Measurements from ENCODE around the gene AUH. TPM values are rescaled to one million over a fixed set of nuclear protein-coding genes. Genes with fewer than 3 reads are reported as not detected.
"Not testable (repeated sequence)": the region's sequence is repeated elsewhere in the genome, so short reads cannot be mapped to it uniquely, and the experiment has no call there.

The AUH gene
- total and polyA plus RNA-seq, 7 donors, result 9.9 to 20.6 (median 14.1) TPM

DNA sequence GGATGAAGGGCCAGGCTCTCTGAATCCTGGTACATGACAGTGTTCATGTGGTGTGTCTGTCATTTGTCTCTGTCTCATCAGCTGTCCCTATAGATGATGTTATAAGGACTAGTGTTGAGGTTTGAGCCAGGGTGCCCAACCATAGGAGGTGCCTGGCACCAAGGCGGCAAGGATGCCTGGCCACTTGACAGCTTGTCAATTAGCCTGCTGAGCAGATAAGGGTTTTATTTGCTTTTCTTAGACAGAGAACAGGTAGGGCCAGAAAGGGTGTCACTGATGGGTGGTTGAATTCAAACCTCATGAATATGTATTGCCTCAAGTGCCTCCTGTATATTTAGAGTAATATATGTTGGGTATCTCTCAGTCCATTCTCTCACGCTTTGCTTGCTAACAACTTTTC is 30.1 kb upstream of the AUH start:
- Histone ChIP-seq H3K27me3 (ENCODE audit: insufficient read depth in 3 of 3, low read length in 2 of 3) (no peaks in the 10 kb centered on the region), H3K4me1 (no peaks in the 10 kb centered on the region), H3K27ac (no peak overlapping the region), H3K9me3 (no peaks in the 10 kb centered on the region), H3K4me3 (no peak overlapping the region), H3K36me3 (ENCODE audit: insufficient read depth in 1 of 2, low read depth in 1 of 2) (no peaks in the 10 kb centered on the region)
- TF ChIP-seq, protein P1, sequence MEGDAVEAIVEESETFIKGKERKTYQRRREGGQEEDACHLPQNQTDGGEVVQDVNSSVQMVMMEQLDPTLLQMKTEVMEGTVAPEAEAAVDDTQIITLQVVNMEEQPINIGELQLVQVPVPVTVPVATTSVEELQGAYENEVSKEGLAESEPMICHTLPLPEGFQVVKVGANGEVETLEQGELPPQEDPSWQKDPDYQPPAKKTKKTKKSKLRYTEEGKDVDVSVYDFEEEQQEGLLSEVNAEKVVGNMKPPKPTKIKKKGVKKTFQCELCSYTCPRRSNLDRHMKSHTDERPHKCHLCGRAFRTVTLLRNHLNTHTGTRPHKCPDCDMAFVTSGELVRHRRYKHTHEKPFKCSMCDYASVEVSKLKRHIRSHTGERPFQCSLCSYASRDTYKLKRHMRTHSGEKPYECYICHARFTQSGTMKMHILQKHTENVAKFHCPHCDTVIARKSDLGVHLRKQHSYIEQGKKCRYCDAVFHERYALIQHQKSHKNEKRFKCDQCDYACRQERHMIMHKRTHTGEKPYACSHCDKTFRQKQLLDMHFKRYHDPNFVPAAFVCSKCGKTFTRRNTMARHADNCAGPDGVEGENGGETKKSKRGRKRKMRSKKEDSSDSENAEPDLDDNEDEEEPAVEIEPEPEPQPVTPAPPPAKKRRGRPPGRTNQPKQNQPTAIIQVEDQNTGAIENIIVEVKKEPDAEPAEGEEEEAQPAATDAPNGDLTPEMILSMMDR (IDR thresholded peaks at IDR 0.05), result no peak
- DNase-seq, result no peak
- intact Hi-C loops (cut with DNase I), result no loop called here
- 90 to 100% (median 95%) methylated on average over 2 of the region's 2 CpGs for WGBS, 3 donors
- no peak for ATAC-seq

DNA sequence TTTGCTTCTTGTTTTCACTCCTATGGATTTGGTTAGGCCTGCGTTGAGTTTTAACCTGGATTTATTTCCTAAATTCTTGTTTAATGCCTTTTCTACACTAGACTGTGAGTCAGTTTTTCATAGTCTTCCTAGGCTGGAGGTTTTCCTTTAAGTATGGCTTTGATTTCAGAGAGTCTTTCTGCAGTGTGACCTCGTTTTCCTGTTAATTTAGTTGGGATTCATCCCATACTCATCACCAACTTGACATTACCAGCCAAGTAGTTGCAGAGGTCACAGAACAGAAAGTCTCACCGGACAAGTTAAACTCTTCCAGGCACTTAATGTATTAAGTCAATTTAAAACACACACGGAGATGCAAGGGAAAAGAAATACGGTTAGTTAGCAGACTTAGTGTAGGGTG is 29.7 kb upstream of the AUH start:
- Histone ChIP-seq H3K27ac (no peak overlapping the region), H3K9me3 (no peaks in the 10 kb centered on the region), H3K4me3 (no peak overlapping the region), H3K36me3 (ENCODE audit: insufficient read depth in 1 of 2, low read depth in 1 of 2) (no peaks in the 10 kb centered on the region), H3K4me1 (no peaks in the 10 kb centered on the region), H3K27me3 (ENCODE audit: insufficient read depth in 3 of 3, low read length in 2 of 3) (no peaks in the 10 kb centered on the region)
- intact Hi-C loops (cut with DNase I), result no loop called here
- ATAC-seq (no peak), DNase-seq (no peak)
- TF ChIP-seq, protein P1 (IDR thresholded peaks at IDR 0.05), result no peak
- 49 to 71% (median 63%) methylated on average over 5 of the region's 5 CpGs for WGBS, 3 donors

DNA sequence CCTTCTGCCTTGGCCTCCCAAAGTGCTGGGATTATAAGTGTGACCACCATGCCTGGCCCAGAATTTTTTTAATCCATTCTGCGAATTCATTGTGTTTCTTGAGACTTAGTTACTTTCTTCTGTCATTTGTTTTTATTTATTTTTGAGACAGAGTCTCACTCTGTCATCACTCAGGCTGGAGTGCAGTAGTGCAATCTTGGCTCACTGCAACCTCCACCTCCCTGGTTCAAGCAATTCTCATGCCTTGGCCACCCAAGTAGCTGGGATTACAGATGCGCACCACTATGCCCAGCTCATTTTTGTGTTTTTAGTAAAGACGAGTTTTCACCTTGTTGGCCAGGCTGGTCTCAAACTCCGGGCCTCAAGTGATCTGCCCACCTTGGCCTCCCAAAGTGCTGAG is 28.0 kb upstream of the AUH start:
- WGBS, 3 donors, result 91 to 96% (median 96%) methylated on average over 4 of the region's 4 CpGs
- H3K4me3 ChIP-seq; H3K4me1 ChIP-seq; H3K27me3 ChIP-seq (ENCODE audit: insufficient read depth in 3 of 3, low read length in 2 of 3); DNase-seq; H3K27ac ChIP-seq; H3K36me3 ChIP-seq (ENCODE audit: insufficient read depth in 1 of 2, low read depth in 1 of 2); ATAC-seq; intact Hi-C loops (cut with DNase I); H3K9me3 ChIP-seq: not testable (repeated sequence)

DNA sequence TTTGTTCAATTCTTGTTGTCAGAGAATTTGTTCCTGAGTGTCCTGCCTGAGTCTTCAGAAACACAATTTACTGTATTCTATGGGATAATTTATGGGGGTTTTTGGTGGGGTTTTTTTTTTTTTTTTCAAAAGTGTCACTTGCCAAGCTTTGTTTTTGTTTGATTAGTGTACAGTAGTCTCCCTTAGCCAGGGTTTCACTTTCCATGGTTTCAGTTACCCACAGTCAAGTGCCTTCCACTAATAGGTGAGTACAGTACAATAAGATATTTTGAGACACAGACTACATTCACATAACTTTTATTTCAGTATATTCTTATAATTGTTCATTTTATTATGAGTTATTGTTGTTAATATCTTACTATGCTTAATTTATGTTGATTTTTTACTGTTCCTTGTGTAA is 25.0 kb upstream of the AUH start:
- no peaks in the 10 kb centered on the region for H3K27me3 ChIP-seq (ENCODE audit: insufficient read depth in 3 of 3, low read length in 2 of 3)
- intact Hi-C loops (cut with DNase I), result no loop called here
- H3K4me1 ChIP-seq, result no peaks in the 10 kb centered on the region
- ATAC-seq (no peak), DNase-seq (no peak)
- H3K9me3 ChIP-seq, result no peaks in the 10 kb centered on the region
- H3K36me3 ChIP-seq (ENCODE audit: insufficient read depth in 1 of 2, low read depth in 1 of 2), result no peaks in the 10 kb centered on the region
- H3K27ac ChIP-seq, result no peak overlapping the region
- TF ChIP-seq, protein P1 (IDR thresholded peaks at IDR 0.05), result no peak
- H3K4me3 ChIP-seq, result no peak overlapping the region

DNA sequence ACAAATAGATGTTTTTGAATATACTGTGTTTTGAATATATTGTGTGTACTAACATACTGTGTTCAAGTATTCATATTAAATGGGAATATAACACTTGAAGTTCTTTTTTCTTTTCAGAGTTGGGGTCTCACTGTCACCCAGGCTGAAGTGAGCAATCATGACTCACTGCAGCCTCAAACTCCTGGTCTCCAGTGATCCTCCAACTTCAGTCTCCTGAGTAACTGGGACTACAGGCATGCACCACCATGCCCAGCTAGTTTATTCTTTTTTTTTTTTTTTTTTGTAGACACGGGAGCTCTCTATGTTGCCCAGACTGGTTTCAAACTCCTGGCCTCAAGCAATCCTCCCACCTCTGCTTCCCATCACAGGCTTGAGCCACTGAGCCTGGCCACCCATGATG is 23.2 kb upstream of the AUH start:
- Histone ChIP-seq H3K27me3 (ENCODE audit: insufficient read depth in 3 of 3, low read length in 2 of 3) (no peaks in the 10 kb centered on the region), H3K27ac (no peak overlapping the region), H3K4me1 (no peaks in the 10 kb centered on the region), H3K4me3 (no peak overlapping the region), H3K36me3 (ENCODE audit: insufficient read depth in 1 of 2, low read depth in 1 of 2) (no peaks in the 10 kb centered on the region), H3K9me3 (no peaks in the 10 kb centered on the region)
- DNase-seq (no peak), ATAC-seq (no peak)
- WGBS, 3 donors, result 60 to 92% (median 64%) methylated on average over 1 of the region's 1 CpG
- intact Hi-C loops (cut with DNase I), result no loop called here
- TF ChIP-seq, protein P1 (IDR thresholded peaks at IDR 0.05), result no peak

Measured in psoas muscle (tissue), 8 donors.